ENCODE data around the gene HAX1.

DNA sequence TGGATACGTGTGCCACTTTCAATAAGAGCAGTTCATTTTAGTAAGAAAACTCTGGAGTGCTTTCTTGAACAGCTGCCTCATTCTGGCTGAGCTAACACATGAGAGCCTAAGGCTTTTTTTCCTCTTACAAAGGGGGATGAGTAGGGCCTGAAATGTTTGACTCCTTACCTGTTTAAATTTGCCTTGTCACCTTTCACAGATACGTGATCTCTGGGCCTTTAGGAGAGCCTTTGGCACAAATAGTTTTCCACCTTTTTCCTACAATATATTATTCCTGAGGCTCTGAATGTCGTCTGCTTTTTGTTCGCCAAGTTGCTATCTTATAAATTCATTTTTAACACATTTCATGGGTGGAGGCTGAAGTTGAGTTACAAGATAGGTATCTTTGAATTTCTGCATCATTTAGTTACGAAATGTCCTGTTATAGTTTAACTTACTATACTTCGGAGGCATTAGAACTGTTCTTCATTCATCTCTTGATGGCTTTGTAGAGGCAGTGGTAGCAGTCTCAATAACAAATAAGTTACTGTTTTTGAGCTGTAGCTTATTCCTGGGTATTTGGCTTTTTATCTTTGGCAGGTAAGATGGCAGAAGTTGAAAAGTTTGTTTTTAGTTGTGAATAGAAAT lies 34.4 kb upstream of the HAX1 start:
- TF ChIP-seq POLR2A (IDR thresholded peaks at IDR 0.05; ENCODE audit: low read depth, low read length) (no peak), POLR2AphosphoS5 (IDR thresholded peaks at IDR 0.05; ENCODE audit: low read depth, low read length) (no peak), TAF1 (IDR thresholded peaks at IDR 0.05; ENCODE audit: low read depth, low read length) (no peak)

All from GM12891 (cell line).